GM12875 (cell line): Measurements from ENCODE around the gene CPNE7.

Source experiments
- H3K4me3 ChIP-seq: one replicate; pipeline ENCODE4 v1.5.1; 2011; ENCODE audit warnings: low read depth, low read length, control low read depth
- CTCF ChIP-seq: IDR thresholded peaks from 2 replicates; pipeline ENCODE4 v1.5.1; 2011; ENCODE audit warnings: low read depth, mild to moderate bottlenecking, control low read depth, inconsistent platforms, low read length, moderate library complexity, borderline replicate concordance; ENCODE audit not compliant: insufficient read depth

Gene CPNE7

GRCh38 chr16:89555780-89556179, 19.8 kb upstream of the CPNE7 start:
- no peak overlapping the region for H3K4me3 ChIP-seq
- TF ChIP-seq CTCF, result no peak

- peak; percentile 90 for TF ChIP-seq CTCF
- no peak overlapping the region for H3K4me3 ChIP-seq
Observed at GRCh38 chr16:89556750-89557689, 18.5 kb upstream of the CPNE7 start.

- TF ChIP-seq CTCF, result no peak
- H3K4me3 ChIP-seq, result no peak overlapping the region
Observed at GRCh38 chr16:89557690-89558490, 17.7 kb upstream of the CPNE7 start.

GRCh38 chr16:89560378-89561141, 15.0 kb upstream of the CPNE7 start, which contains the start of gene RPL13:
Gene RPL13 (plus strand): TSS chr16:89560682. CDS start chr16:89560960, 278 bp downstream.
- no peak for TF ChIP-seq CTCF
- H3K4me3 ChIP-seq, result peak within 1 kb of the TSS; percentile 93

- H3K4me3 ChIP-seq, result peak overlapping the region; percentile 93
- no peak for TF ChIP-seq CTCF
Observed at GRCh38 chr16:89561142-89561883, 14.2 kb upstream of the CPNE7 start.
